IMR-90 (cell line): Measurements from ENCODE around the gene LRRC7. TPM values are rescaled to one million over a fixed set of nuclear protein-coding genes. Genes with fewer than 3 reads are reported as not detected.

ENCODE experiments used
- ATAC-seq: fragments of 200-7000 bp; cut with Tn5 transposase; 2 replicates; pipeline ENCODE4 v1.9.1; 2020; ENCODE audit warnings: low read depth, mild to moderate bottlenecking, moderate library complexity
- BruUV-seq: library from RNA; stranded (reverse); fragments of 400-500 nt; replicated peaks from 2 replicates; lab custom pipeline; 2021; lab: Mats Ljungman, UMichigan
- CTCF ChIA-PET: fragments of 300-600 bp; formaldehyde crosslinking; extraction: SDS; loops from one replicate; lab custom pipeline; 2021; ENCODE audit warnings: antibody characterized with exemption; lab: Yijun Ruan, JAX
- POLR2A ChIA-PET: fragments of 300-600 bp; sonication (Branson Sonifier 250); formaldehyde crosslinking; loops from one replicate; lab custom pipeline; 2022; ENCODE audit warnings: antibody characterized with exemption; ENCODE audit not compliant: unreplicated experiment; lab: Charles Lee
- DNase-seq: peaks from one replicate; pipeline ENCODE4 v3.0.0; 2013
- H2AFZ ChIP-seq: replicated peaks from 2 replicates; pipeline ENCODE3; 2013; ENCODE audit warnings: low read length, mild to moderate bottlenecking; ENCODE audit not compliant: poor library complexity
- H2AK5ac ChIP-seq: 2 replicates; pipeline ENCODE4 v1.6.1; 2013; ENCODE audit warnings: low read depth, low read length, inconsistent platforms
- H2AK9ac ChIP-seq: replicated peaks from 2 replicates; pipeline ENCODE3; 2013; ENCODE audit warnings: mild to moderate bottlenecking, low read depth, low read length, moderate library complexity; ENCODE audit not compliant: poor library complexity
- H2BK120ac ChIP-seq: 2 replicates; pipeline ENCODE4 v1.6.1; 2013; ENCODE audit warnings: low read depth, low read length, inconsistent platforms
- H2BK15ac ChIP-seq: 3 replicates; pipeline ENCODE4 v1.6.1; 2013; ENCODE audit warnings: low read depth, low read length, inconsistent platforms
- H2BK20ac ChIP-seq: 2 replicates; pipeline ENCODE4 v1.6.1; 2013; ENCODE audit warnings: low read depth, mild to moderate bottlenecking, inconsistent platforms, low read length, moderate library complexity
- H2BK5ac ChIP-seq: 2 replicates; pipeline ENCODE4 v1.6.1; 2013; ENCODE audit warnings: mild to moderate bottlenecking, low read depth, low read length, inconsistent platforms; ENCODE audit not compliant: poor library complexity, severe bottlenecking
- H3K14ac ChIP-seq: replicated peaks from 2 replicates; pipeline ENCODE4 v1.6.1; 2013; ENCODE audit warnings: low read depth, low read length, inconsistent platforms
- H3K18ac ChIP-seq: 2 replicates; pipeline ENCODE4 v1.6.1; 2013; ENCODE audit warnings: low read depth, low read length, control low read depth
- H3K23ac ChIP-seq: 2 replicates; pipeline ENCODE4 v1.6.1; 2013; ENCODE audit warnings: low read depth, low read length, inconsistent platforms
- H3K27ac ChIP-seq: 2 replicates; pipeline ENCODE4 v1.5.1; 2013; ENCODE audit warnings: mild to moderate bottlenecking, control low read depth, low read length; ENCODE audit not compliant: insufficient read depth
- H3K27me3 ChIP-seq: 2 replicates; pipeline ENCODE4 v1.6.1; 2013; ENCODE audit warnings: low read length; ENCODE audit not compliant: control insufficient read depth, insufficient read depth
- H3K36me3 ChIP-seq: 2 replicates; pipeline ENCODE4 v1.6.1; 2013; ENCODE audit warnings: low read length, mixed read lengths; ENCODE audit not compliant: control insufficient read depth, insufficient read depth
- H3K4ac ChIP-seq: 2 replicates; pipeline ENCODE4 v1.6.1; 2013; ENCODE audit warnings: low read depth, low read length, inconsistent platforms
- H3K4me1 ChIP-seq: 2 replicates; pipeline ENCODE4 v1.6.1; 2013; ENCODE audit warnings: low read length, mixed read lengths; ENCODE audit not compliant: control insufficient read depth, insufficient read depth
- H3K4me2 ChIP-seq: 2 replicates; pipeline ENCODE4 v1.6.1; 2013; ENCODE audit warnings: low read depth, mild to moderate bottlenecking, control low read depth, low read length, moderate library complexity
- H3K4me3 ChIP-seq: 2 replicates; pipeline ENCODE4 v1.5.1; 2013; ENCODE audit warnings: low read depth, mild to moderate bottlenecking, control low read depth, low read length, moderate library complexity; ENCODE audit not compliant: insufficient read depth
- H3K56ac ChIP-seq: 2 replicates; pipeline ENCODE4 v1.6.1; 2013; ENCODE audit warnings: low read length, inconsistent platforms; ENCODE audit not compliant: insufficient read depth; ENCODE audit errors: extremely low read depth
- H3K79me1 ChIP-seq, 2 experiments: 2 replicates each; pipeline ENCODE4 v1.6.1; 2013; ENCODE audit warnings: low read length in 2 of 2, inconsistent platforms in 1 of 2, low read depth in 1 of 2
- H3K9ac ChIP-seq: 2 replicates; pipeline ENCODE4 v1.6.1; 2013; ENCODE audit warnings: low read depth, low read length, control low read depth
- H3K9me1 ChIP-seq: 2 replicates; pipeline ENCODE4 v1.6.1; 2013; ENCODE audit warnings: low read length, inconsistent platforms; ENCODE audit not compliant: insufficient read depth
- H3K9me3 ChIP-seq: 2 replicates; pipeline ENCODE4 v1.6.1; 2013; ENCODE audit warnings: low read length; ENCODE audit not compliant: control insufficient read depth, insufficient read depth
- H4K20me1 ChIP-seq: 2 replicates; pipeline ENCODE4 v1.6.1; 2013; ENCODE audit warnings: low read length, inconsistent platforms; ENCODE audit not compliant: insufficient read depth
- H4K5ac ChIP-seq: 2 replicates; pipeline ENCODE4 v1.6.1; 2013; ENCODE audit warnings: mild to moderate bottlenecking, low read depth, low read length, control low read depth
- H4K8ac ChIP-seq, 2 experiments: 2 replicates each; pipeline ENCODE4 v1.6.1; 2013; ENCODE audit warnings: low read depth in 2 of 2, low read length in 2 of 2, control low read depth in 1 of 2, inconsistent platforms in 1 of 2
- H4K91ac ChIP-seq: 2 replicates; pipeline ENCODE4 v1.6.1; 2013; ENCODE audit warnings: low read depth, low read length, inconsistent platforms; ENCODE audit not compliant: insufficient read depth
- BHLHE40 ChIP-seq: fragments of 150-350 bp; IDR thresholded peaks from 2 replicates; pipeline ENCODE4 v1.6.1; 2016; ENCODE audit warnings: mild to moderate bottlenecking, low read depth, low read length
- CEBPB ChIP-seq: IDR thresholded peaks from 2 replicates; pipeline ENCODE4 v1.6.1; 2012; ENCODE audit warnings: low read depth, low read length, improper control_type of control experiment
- CHD1 ChIP-seq: IDR thresholded peaks from 2 replicates; pipeline ENCODE4 v1.6.1; 2012; ENCODE audit warnings: low read depth, low read length, improper control_type of control experiment
- FOS ChIP-seq: fragments of 150-350 bp; IDR thresholded peaks from 2 replicates; pipeline ENCODE4 v1.6.1; 2016; ENCODE audit warnings: low read depth, low read length
- MAFK ChIP-seq: IDR thresholded peaks from 2 replicates; pipeline ENCODE4 v1.6.1; 2012; ENCODE audit warnings: low read depth, low read length, improper control_type of control experiment
- MAZ ChIP-seq: IDR thresholded peaks from 2 replicates; pipeline ENCODE4 v1.6.1; 2012; ENCODE audit warnings: low read depth, mild to moderate bottlenecking, low read length, improper control_type of control experiment, moderate library complexity, borderline replicate concordance
- MXI1 ChIP-seq: IDR thresholded peaks from 2 replicates; pipeline ENCODE4 v1.6.1; 2012; ENCODE audit warnings: low read depth, mild to moderate bottlenecking, low read length, moderate library complexity, borderline replicate concordance
- NFE2L2 ChIP-seq: fragments of 150-350 bp; IDR thresholded peaks from 2 replicates; pipeline ENCODE4 v1.6.1; 2016; ENCODE audit warnings: low read depth, mild to moderate bottlenecking, low read length
- POLR2A ChIP-seq: IDR thresholded peaks from 2 replicates; pipeline ENCODE4 v1.6.1; 2012; ENCODE audit warnings: mild to moderate bottlenecking, low read depth, low read length
- RAD21 ChIP-seq: IDR thresholded peaks from 2 replicates; pipeline ENCODE4 v1.6.1; 2012; ENCODE audit warnings: low read length, improper control_type of control experiment
- RCOR1 ChIP-seq: IDR thresholded peaks from 2 replicates; pipeline ENCODE4 v1.6.1; 2012; ENCODE audit warnings: mild to moderate bottlenecking, low read length, improper control_type of control experiment; ENCODE audit not compliant: insufficient replicate concordance
- RFX5 ChIP-seq: IDR thresholded peaks from 2 replicates; pipeline ENCODE4 v1.8.0; 2012; ENCODE audit warnings: low read depth, mild to moderate bottlenecking, low read length, moderate library complexity
- SMC3 ChIP-seq: fragments of 150-350 bp; IDR thresholded peaks from 2 replicates; pipeline ENCODE4 v1.6.1; 2016; ENCODE audit warnings: low read depth, mild to moderate bottlenecking, antibody characterized with exemption, low read length, moderate library complexity
- WGBS, 2 experiments: methylation state at CpG; one replicate each; pipeline versions ENCODE4 v1.1.5 to v1.1.7; 2013; ENCODE audit warnings: missing lambda C conversion rate in 2 of 2; ENCODE audit not compliant: insufficient read length in 1 of 2; ENCODE audit errors: extremely low coverage in 2 of 2; 5-methylcytosine and 5-hydroxymethylcytosine counted together
- dilution Hi-C: fragments of 300-500 bp; cut with HindIII; formaldehyde crosslinking; loops from one replicate; pipeline ENCODE4 v1.14.3; 2018; ENCODE audit warnings: low sequenced_read_pairs; ENCODE audit not compliant: unreplicated experiment
- in situ Hi-C: fragments of 300-500 bp; cut with MboI; formaldehyde crosslinking; loops from 3 replicates; pipeline ENCODE4 v1.14.3; 2019; ENCODE audit warnings: low sequenced_read_pairs, inconsistent platforms, mixed read lengths
- intact Hi-C: fragments of 100-400 bp; cut with micrococcal nuclease; formaldehyde crosslinking; loops from 2 replicates; pipeline ENCODE4 v1.10.0; 2022
- polyA plus RNA-seq, 3 experiments: library from polyadenylated mRNA; depleted of rRNA; stranded (reverse); fragments of >200 nt; gene quantifications; 2 replicates each; pipeline ENCODE4 v1.2.3, GENCODE V29; 2012; ENCODE audit warnings: low replicate concordance in 1 of 3
- total RNA-seq: library from RNA; depleted of rRNA; stranded (reverse); fragments of >200 nt; gene quantifications from 2 replicates; pipeline ENCODE4 v1.2.3, GENCODE V29; 2012
- TF ChIP-seq, protein P1 (sequence below): fragments of 150-350 bp; IDR thresholded peaks from 2 replicates; pipeline ENCODE4 v1.6.1; 2017; ENCODE audit warnings: mild to moderate bottlenecking, antibody characterized with exemption, low read length, low read depth
- TF ChIP-seq, protein P2 (sequence below): conservative IDR thresholded peaks from 2 replicates; pipeline ENCODE4 v1.5.1; 2012; ENCODE audit warnings: mild to moderate bottlenecking, low read depth, low read length, improper control_type of control experiment
- TF ChIP-seq, protein P3 (sequence below): fragments of 150-350 bp; IDR thresholded peaks from 2 replicates; pipeline ENCODE4 v1.6.1; 2016; ENCODE audit warnings: low read depth, mild to moderate bottlenecking, low read length, moderate library complexity, borderline replicate concordance

Gene LRRC7
- total and polyA plus RNA-seq, 2 of the 4 experiments (the other 2 are of a cell fraction): under 0.01 to 0.02 TPM

DNA sequence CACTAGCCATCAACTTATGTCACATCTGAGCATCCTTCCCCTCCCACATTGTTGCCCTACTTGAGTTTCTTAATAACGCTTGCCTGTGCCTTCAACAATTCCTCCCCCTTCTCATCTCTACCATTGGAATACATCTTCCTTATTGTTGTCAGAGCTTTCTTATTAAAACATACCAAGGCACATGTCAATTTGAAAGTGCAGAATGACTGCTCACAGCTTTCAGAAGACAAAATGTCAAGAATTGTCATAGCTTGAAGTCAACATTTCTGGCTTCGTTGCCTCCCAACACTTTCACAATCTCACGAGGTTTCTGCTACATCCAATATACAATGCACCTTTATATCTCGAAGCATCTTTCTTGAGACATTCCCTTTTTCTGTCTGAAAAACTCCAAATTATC is 279.9 kb downstream of the LRRC7 start:
- Histone ChIP-seq H2AK9ac (no peak overlapping the region), H3K4me1 (no peaks in the 10 kb centered on the region), H3K27ac (no peak overlapping the region), H3K9me1 (no peaks in the 10 kb centered on the region), H4K91ac (no peak overlapping the region), H4K8ac (no peak overlapping the region), H3K23ac (no peak overlapping the region), H4K20me1 (no peaks in the 10 kb centered on the region), H3K36me3 (no peaks in the 10 kb centered on the region), H2BK15ac (no peak overlapping the region), H2BK20ac (no peak overlapping the region), H3K4ac (no peak overlapping the region), H3K4me3 (no peak overlapping the region), H2BK120ac (no peak overlapping the region), H2BK5ac (no peak overlapping the region), H3K79me1 (no peaks in the 10 kb centered on the region), H3K14ac (no peak overlapping the region), H4K5ac (no peak overlapping the region), H2AK5ac (no peak overlapping the region), H3K9ac (no peak overlapping the region), H3K18ac (no peak overlapping the region), H3K4me2 (no peak overlapping the region), H3K9me3 (no peaks in the 10 kb centered on the region), H3K27me3 (no peaks in the 10 kb centered on the region), H2AFZ (no peak overlapping the region), H3K56ac (no peak overlapping the region)
- 83% methylated on average over 1 of the region's 4 CpGs; no CpG with 5 or more reads in 1 of the 2 experiments for WGBS, 2 experiments
- ChIA-PET POLR2A (no interaction called here), CTCF (no interaction called here)
- dilution Hi-C loops (no loop called here), in situ Hi-C loops (no loop called here), intact Hi-C loops (no loop called here)
- no TSS peak for BruUV-seq
- TF ChIP-seq NFE2L2 (no peak), MXI1 (no peak), RFX5 (no peak), CHD1 (no peak), RAD21 (no peak), MAFK (no peak), RCOR1 (no peak), CEBPB (no peak), POLR2A (no peak), SMC3 (no peak), BHLHE40 (no peak), MAZ (no peak), FOS (no peak)
- TF ChIP-seq, protein P1, sequence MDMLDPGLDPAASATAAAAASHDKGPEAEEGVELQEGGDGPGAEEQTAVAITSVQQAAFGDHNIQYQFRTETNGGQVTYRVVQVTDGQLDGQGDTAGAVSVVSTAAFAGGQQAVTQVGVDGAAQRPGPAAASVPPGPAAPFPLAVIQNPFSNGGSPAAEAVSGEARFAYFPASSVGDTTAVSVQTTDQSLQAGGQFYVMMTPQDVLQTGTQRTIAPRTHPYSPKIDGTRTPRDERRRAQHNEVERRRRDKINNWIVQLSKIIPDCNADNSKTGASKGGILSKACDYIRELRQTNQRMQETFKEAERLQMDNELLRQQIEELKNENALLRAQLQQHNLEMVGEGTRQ: no peak
- TF ChIP-seq, protein P2, sequence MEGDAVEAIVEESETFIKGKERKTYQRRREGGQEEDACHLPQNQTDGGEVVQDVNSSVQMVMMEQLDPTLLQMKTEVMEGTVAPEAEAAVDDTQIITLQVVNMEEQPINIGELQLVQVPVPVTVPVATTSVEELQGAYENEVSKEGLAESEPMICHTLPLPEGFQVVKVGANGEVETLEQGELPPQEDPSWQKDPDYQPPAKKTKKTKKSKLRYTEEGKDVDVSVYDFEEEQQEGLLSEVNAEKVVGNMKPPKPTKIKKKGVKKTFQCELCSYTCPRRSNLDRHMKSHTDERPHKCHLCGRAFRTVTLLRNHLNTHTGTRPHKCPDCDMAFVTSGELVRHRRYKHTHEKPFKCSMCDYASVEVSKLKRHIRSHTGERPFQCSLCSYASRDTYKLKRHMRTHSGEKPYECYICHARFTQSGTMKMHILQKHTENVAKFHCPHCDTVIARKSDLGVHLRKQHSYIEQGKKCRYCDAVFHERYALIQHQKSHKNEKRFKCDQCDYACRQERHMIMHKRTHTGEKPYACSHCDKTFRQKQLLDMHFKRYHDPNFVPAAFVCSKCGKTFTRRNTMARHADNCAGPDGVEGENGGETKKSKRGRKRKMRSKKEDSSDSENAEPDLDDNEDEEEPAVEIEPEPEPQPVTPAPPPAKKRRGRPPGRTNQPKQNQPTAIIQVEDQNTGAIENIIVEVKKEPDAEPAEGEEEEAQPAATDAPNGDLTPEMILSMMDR: no peak
- TF ChIP-seq, protein P3, sequence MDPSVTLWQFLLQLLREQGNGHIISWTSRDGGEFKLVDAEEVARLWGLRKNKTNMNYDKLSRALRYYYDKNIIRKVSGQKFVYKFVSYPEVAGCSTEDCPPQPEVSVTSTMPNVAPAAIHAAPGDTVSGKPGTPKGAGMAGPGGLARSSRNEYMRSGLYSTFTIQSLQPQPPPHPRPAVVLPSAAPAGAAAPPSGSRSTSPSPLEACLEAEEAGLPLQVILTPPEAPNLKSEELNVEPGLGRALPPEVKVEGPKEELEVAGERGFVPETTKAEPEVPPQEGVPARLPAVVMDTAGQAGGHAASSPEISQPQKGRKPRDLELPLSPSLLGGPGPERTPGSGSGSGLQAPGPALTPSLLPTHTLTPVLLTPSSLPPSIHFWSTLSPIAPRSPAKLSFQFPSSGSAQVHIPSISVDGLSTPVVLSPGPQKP: no peak
- ATAC-seq (no peak), DNase-seq (no peak)
